Measurements from ENCODE around the gene MIPEP. TPM values are rescaled to one million over a fixed set of nuclear protein-coding genes. Genes with fewer than 3 reads are reported as not detected.

Gene MIPEP
- total RNA-seq, 1 donor from 2014 or later = 15.7 TPM

DNA sequence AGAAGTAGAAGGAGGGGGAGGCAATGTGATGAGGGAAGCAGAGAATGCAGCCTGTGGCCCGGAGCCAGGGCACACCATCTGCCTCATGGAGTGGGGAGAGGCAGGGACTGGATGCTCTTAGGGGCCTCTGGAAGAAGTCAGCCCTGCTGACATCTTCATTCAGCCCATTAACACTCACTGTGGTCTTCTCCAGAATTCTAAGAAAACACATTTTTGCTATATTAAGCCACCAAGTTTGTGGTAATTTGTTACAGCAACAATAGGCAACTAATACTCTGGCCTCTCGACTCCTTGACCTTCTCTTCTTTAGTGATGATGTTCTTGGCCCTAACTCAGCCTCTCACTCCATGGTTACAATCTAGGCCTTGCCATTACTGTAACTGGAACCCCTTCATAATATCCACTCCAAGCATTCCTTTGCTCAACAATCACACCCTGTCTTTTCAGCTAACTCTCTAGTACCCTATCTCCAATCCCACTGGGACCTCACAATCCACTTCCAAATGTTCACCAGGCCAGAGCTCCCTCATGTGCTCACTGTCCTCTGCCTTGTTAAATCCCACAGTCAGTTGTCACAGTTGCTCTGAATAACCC is 98.5 kb downstream of the MIPEP start:
- no peak for TF ChIP-seq CTCF (conservative IDR thresholded peaks at IDR 0.05; ENCODE audit: low read depth, low read length)
- no peak for DNase-seq (ENCODE audit: low read depth)
- no peak overlapping the region for H3K4me3 ChIP-seq (ENCODE audit: low read depth, low read length)

GRCh38 chr13:23789576-23790346 is 99.4 kb downstream of the MIPEP start:
- DNase-seq (ENCODE audit: low read depth) = no peak
- no peak for TF ChIP-seq CTCF (conservative IDR thresholded peaks at IDR 0.05; ENCODE audit: low read depth, low read length)

DNA sequence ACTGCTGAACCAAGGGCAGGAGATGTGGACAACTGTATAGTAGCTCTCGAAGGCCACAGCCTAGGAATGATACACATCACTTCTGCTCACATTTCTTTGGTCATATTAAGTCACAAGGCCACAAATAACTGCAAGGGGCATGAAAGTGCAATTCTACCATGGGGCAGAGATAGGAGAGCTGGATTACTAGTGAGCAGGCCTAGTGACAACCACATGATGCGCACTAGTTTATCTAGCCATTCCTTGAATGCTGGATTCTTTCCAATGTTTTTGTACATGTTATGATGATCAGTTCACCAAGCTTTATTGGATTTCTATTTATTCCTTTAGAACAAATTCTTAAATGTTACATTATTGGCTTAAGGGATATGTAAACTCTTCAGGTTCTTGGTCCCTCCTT is 100.7 kb downstream of the MIPEP start:
- no peak for TF ChIP-seq CTCF (conservative IDR thresholded peaks at IDR 0.05; ENCODE audit: low read depth, low read length)
- H3K4me3 ChIP-seq (ENCODE audit: low read depth, low read length) = no peak overlapping the region
- DNase-seq (ENCODE audit: low read depth) = no peak

More at GRCh38 chr13:23789576-23790346, 99.4 kb downstream of the MIPEP start:
- no peak overlapping the region for H3K4me3 ChIP-seq (ENCODE audit: low read depth, low read length)

- TF ChIP-seq CTCF (conservative IDR thresholded peaks at IDR 0.05; ENCODE audit: low read depth, low read length) = no peak
- no peak overlapping the region for H3K4me3 ChIP-seq (ENCODE audit: low read depth, low read length)
- no peak for DNase-seq (ENCODE audit: low read depth)
Observed at GRCh38 chr13:23787464-23787863, 101.7 kb downstream of the MIPEP start.

DNA sequence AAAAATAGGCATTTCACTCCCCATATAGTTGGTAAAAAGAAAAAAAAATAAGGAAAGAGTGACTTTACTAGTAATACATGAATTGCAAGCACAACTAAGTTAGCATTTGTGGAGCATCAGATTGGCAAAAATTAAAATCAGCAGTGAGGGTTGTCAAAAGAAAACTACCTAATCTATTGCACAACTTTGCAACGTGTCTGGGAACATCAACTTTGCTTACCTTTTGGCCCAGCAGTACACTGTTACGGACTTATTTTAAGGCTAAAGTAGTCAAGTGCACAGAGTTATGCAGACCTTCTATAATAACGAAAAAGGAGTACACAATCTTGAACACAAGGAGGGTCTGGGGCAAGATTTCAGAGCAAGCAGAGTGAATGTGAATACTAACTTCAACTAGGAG is 102.6 kb downstream of the MIPEP start:
- no peak overlapping the region for H3K4me3 ChIP-seq (ENCODE audit: low read depth, low read length)
- no peak for DNase-seq (ENCODE audit: low read depth)
- no peak for TF ChIP-seq CTCF (conservative IDR thresholded peaks at IDR 0.05; ENCODE audit: low read depth, low read length)

DNA sequence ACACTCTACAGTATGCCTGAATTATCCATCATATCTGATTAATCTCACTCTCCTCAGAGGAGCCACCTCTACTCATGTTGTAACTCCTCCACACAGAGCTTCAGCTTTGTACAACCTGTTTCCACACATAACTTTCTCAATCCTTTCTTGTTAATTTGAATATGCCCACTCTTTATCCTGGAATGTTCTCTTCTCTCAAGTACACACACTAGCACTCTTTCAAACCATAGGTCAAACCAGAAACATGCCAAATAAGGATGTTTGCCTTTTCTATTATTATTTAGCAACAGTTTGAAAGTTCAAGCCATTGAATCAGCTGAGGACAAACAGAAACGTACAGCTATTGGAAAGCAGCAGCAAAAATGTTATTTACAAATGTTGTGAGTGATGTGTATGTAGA is 110.3 kb downstream of the MIPEP start:
- TF ChIP-seq CTCF (conservative IDR thresholded peaks at IDR 0.05; ENCODE audit: low read depth, low read length) = no peak
- H3K4me3 ChIP-seq (ENCODE audit: low read depth, low read length) = no peak overlapping the region
- DNase-seq (ENCODE audit: low read depth) = peak; percentile 44
